ENCODE measurements around the gene DDA1.
"Not testable (repeated sequence)": the region's sequence is repeated elsewhere in the genome, so short reads cannot be mapped to it uniquely, and the experiment has no call there.

Gene DDA1

DNA sequence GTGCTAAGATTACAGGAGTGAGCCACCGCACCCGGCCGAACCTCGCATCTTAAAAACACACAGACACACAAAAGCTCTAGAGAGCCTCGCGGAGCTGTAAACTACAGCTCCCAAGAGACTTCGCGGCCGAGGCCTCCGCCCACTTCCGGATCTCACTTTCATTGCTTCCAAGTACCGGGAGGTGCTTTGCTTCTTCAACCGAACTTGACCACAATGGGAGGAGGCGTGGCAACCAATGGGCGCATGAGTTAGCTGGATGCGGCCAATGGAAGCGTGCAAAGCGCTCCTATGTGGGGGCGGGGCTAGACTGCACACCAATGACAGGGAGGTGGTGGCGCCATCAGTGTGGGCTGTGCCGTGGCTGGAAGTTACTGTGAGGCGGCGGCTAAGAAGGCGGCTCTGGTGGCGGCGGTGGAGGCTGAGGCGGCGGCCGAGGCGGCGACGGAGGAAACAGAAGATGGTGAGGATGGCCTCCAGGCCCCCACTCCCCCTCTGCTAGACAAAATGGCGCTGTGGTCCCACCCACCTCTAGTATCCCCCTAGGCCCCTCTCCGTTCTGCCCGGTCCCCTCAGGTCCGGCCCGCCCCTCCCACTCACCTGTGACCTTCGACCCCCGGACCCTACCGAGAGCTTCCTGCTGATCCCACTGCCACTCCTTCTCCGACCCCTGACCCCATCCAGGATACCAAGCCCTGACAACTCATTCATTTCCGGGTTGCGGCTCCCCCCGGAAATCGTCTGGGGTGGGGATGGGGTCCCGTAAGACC is at the start of gene DDA1:
TSS of gene DDA1 (plus strand) at position 366 of the 767 bp plus-strand sequence. CDS start at position 458, 92 bp downstream.
- peak; percentile 98 for DNase-seq

DNA sequence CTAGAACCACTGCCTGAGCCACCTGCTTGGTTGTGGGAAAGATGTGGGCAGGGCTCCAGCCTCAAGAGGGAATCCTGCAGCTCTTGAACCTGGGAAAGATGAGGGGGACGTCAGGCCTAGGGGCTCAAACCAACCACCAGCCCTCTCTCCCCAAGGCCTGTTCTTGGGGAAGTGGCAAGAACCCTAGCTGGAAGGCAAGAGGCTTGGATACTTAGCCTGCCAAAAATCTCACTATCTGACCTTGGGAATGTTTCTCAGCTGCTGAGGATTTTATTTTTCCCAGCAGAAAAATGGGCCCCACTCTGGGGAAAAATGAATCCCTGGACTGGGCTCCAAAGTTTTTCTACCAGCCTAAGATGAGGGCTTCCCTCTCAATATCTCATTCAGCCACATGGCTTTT is 49.4 kb upstream of the DDA1 start:
- no peak for DNase-seq

DNA sequence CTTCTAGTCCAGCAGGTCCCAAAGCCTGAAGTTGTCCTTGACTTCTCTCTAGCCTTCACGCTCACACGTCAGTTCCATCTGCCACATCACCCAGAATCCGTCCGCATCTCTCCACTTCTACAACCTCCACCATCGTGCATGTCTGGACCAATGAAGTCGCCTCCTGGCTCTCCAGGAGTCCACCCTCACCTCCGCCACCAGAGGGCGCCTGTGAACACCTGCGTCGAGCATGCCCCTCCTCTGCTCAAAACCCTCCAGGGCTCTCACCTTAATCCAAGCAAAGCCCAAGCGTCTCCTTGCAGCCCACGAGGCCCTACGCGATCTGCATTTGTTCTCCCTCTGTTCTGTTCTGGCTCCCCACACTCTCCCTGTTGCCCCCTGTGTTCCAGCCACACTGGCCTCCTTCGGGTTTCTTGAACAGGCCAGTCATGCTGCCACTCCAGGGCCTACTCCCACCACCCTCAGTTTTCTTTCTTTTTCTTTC is 48.5 kb upstream of the DDA1 start:
- DNase-seq, result peak; percentile 82

DNA sequence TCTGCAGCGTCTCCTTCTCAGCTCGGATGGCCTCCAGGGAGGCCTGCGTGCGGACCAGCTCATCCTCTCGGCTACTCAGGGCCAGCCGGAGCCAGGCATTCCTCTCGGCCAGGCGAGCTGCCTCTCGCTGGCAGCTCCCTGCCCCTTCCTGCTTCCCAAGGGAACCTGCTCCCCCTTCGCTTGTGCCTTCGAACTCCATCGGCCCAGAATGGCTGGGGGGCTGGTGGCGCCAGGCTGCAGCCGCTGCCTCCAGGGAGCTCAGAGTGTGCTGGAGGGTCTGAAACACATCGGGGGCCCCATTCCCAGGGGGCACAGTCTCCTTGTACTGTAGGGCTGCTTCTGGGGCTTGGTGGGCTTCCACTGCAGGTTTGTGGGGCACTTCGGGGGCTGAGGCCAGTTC is 46.8 kb upstream of the DDA1 start:
- DNase-seq, result no peak

DNA sequence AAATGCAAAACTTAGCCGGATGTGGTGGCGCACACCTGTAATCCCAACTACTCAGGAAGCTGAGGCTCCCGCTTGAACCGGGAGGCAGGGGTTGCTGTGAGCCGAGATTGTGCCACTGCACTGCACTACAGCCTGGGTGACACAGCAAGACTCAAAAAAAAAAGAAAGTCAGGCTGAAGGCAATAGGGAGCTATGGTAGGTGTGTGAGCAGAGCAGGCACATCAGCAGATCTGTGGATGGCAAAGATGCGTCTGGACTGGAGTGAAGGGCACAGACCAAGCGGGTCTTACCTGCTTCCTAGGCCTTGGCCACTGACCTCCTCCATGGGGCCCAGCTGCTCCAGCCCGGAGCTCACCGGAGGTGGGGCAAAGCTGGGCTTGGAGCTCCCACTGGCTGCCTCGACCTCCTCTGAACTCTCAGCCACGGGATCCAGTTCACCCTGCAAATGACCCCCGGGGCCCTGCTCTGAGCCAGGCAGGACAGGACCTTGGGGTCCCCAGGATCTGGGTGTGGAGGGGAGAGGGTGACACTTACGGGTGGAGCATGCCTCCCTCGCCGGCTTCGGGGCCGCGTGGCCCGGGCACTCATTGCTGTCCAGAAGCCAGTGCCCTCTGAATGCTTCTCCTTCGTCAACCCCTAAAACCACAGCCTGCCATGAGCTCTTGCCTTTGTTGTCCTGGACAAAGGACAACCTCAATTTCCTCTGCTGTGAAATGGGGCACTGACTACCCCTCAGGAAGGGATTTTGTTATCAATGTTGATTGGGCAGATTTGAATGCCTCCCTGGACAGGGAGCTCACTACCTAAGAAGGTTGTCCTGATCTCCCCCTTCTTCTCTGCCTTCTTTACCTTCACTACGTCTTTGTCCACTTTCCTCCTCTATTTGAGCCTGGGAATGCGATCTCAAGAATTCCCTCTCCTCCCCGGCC is 45.4 kb upstream of the DDA1 start:
- no peak for DNase-seq

DNA sequence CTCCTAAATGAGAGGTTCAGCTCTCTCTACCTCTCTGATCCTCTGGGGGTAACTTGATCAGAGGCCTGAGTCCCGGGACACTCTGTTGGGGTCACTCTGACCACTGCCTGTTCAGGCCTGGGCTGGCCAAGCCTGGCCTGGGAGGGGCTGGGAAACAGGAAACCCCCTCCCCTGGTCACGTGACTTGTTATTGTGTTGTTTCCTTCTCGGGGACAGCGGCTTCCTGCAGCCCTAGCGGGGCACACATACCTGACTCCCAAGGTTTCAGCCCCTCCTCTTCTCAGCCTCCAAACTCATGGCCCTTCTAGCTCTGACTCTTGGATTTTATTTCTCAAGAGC is 44.8 kb upstream of the DDA1 start, which contains the start of gene USHBP1:
TSS of gene USHBP1 (minus strand) at position 105 of the 339 bp plus-strand sequence. CDS start 446 bp downstream, outside the sequence.
- DNase-seq, result no peak

DNA sequence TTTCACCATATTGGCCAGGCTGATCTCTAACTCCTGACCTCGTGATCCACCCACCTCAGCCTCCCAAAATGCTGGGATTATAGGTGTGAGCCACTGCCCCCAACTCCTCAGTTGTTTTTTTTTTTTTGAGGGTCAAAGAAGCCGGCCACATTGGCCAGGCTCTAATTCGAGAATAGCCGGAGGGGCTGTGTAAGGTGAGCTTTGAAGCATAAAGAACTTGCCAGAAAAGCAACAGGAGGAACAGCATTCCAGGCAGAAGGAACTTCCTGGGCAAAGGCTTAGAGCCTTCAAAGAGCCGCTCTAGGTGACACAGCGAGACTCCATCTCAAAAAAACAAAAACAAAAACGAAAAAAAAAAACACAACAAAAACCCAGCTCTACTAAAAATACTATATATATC is 43.3 kb upstream of the DDA1 start:
- DNase-seq, result no peak

DNA sequence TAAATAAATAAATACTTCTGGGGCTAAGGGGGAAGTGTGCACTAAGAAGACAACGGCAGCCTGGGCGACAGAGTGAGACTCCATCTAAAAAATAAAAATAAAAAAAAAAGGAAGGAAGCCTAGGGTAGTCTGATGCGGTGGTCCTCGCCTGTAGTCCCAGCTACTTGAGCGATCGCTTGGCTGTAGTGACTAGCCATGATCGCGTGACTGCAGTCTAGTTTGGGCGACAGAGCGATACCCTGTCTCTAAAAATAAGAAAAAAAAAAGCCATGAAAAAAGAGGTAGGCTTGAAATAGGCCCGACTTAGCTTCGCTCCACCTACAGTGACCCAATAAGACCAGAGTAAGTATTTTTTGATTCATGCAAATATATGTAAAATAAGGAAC is 42.8 kb upstream of the DDA1 start:
- DNase-seq, result no peak

DNA sequence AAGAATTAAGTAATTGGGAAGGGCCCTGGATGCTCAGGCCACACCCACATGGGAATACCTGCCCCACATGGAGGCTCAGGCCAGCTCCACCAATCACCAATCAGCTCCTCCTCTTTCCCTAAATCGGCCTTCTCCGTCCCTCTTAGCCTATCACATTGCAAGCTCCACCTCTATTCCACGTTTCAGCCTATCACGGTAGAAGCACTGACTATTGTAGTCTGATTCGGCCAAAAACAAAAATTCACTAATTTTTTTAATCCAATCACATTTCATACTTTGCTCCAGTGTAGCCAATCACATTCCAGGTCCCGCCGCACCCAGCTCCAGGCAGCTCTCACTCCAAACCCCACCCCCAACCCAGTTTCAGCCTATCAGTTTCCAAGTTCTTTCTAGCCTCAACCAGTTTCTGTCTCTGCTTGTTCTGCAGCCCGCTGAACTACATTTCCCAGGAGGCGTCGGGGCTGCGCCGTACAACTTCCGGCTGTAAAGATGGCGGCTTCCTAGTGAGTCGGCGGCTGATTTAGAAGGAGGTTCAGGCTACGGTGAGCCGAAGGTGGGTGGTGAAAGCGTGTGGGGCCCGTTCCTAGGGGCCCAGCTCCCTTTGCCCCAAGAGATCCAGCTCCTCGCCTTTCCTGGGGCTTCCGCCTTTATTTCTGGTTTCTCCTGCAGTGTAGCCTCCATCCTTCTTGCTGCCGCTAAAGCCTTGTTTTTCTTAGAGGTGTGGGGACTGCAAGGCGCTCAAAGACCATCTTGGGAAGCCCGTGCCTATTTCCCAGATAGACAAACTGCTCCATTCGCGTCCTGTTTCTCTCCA is 42.2 kb upstream of the DDA1 start, which contains the start of gene BABAM1:
TSS of gene BABAM1 (plus strand) at position 469 of the 814 bp plus-strand sequence. CDS start 1,364 bp downstream, outside the sequence.
- peak; percentile 88 for DNase-seq

DNA sequence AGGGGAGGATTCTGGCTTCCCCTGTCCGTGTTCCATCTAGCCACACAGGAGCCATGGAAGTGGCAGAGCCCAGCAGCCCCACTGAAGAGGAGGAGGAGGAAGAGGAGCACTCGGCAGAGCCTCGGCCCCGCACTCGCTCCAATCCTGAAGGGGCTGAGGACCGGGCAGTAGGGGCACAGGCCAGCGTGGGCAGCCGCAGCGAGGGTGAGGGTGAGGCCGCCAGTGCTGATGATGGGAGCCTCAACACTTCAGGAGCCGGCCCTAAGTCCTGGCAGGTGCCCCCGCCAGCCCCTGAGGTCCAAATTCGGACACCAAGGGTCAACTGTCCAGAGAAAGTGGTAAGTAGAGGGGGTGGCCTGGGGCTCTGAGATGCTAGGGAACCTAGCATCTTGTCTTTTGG is 40.6 kb upstream of the DDA1 start:
- no peak for DNase-seq

DNA sequence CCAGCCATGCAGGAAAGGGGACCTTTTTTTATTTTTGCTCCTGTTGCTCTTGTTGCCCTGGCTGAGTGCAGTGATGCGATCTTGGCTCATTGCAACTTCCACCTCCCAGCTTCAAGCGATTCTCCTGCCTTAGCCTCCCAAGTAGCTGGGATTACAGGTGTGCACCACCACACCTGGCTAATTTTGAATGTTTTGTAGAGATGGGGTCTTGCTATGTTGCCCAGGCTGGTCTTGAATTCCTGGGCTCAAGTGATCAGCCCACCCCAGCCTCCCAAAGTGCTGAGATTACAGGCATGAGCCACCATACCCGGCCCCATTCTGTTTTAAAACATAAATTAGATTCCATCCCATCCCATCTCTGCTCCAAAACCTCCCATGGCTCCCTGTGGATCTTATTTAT is 34.5 kb upstream of the DDA1 start:
- DNase-seq, result not testable (repeated sequence)

DNA sequence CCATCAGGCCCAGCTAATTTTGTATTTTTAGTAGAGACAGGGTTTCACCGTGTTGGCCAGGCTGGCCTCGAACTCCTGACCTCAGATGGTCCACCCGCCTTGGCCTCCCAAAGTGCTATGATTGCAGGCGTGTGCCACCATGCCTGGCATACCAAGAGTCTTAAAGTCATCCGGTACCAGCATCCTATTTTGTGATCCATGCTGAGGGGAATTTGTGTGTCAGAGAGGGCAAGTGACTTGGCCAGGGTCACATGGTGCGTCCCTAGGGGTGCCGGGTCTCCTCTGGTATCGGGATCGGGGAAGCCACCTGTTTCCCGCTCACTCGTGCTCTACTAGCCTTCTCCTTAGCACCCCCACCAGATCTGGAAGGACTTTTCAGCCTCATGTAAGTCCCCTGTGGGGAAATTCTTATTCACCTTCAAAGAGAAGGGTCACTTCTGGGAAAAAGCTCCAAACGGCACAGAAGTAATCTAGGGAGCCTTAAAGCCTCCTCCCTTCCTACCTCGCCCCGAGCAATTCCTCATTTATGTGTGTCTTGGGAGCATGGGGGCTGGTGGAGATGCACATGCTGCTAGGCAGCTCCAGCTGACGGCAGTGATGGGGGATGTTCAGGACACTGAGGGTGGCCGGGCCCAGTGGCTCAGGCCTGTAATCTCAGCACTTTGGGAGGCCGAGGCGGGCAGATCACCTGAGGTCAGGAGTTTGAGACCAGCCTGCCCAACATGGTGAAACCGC is 33.8 kb upstream of the DDA1 start:
- DNase-seq, result no peak

DNA sequence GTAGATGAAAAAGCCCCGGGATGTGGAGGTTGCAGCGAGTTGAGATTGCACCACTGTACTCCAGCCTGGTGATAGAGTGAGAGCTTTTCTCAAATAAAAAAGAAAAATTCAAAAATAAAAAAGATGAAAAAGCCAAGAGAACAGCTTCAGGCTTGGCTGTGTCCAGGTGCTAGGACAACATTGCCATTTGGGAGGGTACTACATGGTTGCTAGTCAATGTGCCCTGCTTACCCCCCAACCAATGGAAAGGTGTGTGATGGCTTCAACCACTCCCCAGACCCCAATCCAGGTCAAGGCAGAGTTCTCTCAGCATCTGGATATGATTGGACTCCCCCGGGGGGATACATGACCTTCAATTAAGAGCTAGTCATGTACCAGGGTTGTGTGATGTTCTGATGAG is 29.9 kb upstream of the DDA1 start:
- no peak for DNase-seq

DNA sequence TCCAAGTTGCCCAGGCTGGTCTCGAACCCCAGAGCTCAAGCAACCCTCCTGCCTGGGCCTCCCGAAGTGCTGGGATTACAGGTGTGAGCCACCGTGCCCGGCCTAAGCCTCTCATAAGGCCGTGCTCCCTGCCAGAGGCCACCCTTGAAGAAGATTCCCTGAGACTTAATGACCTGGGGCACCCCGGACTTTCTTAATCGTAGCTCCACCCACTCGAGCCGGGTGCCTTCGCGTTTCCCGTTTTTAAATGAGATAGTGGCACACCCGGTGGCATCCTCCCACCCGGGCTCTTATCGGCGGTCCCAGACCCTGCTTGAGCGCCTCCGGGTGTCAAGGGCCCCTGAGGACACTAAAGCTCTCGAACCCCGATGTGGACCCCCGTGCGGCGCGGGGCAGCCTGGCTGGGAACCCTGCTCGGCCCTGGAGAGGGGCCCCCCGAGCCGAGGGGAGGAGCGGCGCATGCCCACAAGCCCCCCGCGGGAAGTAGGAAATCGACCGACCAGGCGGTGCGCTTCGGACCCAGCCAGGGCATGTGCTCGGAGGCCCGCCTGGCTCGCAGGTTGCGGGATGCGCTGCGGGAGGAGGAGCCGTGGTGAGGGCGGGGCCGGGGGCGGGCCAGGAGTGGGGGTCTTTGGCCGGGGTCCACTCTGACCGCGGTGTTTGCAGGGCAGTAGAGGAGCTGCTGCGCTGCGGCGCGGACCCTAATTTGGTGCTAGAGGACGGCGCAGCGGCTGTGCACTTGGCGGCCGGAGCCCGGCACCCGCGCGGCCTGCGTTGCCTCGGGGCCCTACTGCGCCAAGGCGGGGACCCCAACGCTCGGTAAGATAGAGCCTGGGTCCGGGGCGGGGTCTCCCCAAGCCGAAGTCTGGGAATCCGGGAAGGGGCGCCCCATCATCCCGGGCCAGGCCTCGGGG is 27.7 kb upstream of the DDA1 start, which contains the start of gene ANKLE1:
TSS of gene ANKLE1 (plus strand) at position 511 of the 914 bp plus-strand sequence. CDS start at position 531, 20 bp downstream.
- no peak for DNase-seq

DNA sequence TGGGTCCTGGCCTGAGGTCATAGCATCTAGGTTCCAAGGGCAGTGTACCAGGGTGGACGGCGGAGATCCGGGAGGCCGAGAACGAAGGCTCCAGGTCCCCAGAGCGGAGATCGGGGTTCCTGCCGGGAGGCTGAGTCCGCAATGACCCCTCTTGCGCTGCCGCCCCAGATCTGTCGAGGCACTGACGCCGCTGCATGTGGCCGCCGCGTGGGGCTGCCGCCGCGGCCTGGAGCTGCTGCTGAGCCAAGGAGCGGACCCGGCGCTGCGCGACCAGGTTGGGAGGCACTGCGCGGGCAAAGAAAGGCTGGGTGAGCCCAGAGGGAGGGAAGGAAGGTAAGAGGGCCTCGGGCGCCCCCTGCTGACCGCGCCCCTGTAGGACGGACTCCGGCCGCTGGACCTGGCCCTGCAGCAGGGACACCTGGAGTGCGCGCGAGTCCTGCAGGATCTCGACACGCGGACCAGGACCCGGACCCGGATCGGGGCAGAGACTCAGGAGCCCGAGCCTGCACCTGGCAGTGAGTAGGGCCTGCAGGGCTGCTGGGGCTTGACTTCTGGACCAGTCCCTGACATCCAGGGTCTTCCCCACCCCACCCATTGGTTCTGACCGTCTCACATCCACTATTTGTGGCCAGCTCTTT is 26.8 kb upstream of the DDA1 start:
- peak; percentile 86 for DNase-seq

DNA sequence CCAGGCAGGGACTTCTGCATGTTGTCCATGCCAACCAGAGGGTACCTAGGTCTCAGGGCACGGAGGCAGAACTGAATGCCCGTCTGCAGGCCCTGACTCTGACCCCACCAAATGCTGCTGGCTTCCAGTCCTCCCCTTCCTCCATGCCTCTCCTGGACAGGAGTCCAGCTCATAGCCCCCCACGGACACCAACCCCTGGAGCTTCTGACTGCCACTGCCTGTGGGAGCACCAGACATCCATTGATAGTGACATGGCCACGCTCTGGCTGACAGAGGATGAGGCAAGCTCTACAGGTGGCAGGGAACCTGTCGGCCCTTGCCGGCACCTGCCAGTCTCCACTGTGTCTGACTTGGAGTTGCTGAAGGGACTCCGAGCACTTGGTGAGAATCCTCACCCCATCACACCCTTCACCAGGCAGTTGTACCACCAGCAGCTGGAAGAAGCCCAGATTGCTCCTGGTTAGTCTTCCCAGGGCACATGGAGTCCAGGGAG is 25.8 kb upstream of the DDA1 start:
- DNase-seq, result no peak

DNA sequence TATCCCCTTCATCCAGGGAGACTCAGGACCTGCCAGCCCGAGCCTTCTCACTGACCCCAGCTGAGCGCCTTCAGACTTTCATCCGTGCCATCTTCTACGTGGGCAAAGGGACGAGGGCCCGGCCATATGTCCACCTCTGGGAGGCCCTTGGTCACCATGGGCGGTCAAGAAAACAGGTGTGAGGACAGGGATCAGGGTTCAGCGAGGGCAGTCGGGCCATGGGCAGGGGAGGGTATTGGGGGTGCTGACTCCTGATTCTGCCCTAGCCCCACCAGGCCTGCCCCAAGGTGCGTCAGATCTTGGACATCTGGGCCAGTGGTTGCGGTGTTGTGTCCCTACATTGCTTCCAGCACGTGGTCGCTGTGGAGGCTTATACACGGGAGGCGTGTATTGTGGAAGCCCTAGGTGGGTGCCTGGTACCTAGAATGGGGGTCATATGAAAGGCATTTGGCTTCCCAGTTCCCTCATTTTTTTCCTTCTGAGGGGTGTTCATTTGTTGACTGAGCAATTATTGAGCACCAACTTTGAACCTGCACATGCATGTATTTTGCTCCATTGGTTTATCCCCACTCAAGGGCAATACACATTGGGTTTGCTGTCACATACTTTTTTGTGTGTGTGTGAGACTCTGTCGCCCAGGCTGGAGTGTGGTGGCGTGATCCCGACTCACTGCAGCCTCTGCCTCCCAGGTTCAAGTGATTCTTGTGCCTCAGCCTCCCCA is 23.8 kb upstream of the DDA1 start:
- no peak for DNase-seq

DNA sequence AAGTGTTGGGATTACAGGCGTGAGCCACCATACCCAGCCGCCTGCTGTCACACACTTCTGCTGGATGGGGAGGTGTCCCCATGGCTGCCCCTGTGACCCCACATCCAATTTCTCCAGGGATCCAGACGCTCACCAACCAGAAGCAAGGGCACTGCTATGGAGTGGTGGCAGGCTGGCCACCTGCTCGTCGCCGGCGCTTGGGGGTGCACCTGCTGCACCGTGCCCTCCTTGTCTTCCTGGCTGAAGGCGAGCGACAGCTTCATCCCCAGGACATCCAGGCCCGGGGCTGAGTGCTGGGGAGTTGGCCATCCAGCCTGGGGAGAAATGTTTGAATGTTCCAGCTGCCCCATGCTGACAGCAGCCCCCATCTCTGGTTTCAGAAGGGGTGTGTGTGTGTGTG is 23.1 kb upstream of the DDA1 start:
- DNase-seq, result no peak

DNA sequence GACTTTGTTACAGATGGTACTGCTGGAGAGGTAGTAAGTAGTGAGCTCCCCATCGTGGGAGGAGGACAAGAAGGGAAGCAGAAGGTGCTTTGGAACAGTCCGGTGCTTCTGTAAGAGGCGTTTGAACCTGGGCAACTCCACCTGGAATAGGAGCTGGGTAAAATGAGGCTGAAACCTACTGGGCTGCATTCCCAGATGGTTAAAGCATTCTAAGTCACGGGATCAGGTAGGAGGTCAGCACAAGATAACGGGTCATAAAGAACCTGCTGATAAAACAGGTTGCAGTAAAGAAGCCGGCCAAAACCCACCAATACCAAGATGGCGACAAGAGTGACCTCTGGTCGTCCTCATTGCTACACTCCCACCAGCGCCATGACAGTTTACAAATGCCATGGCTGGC is 22.6 kb upstream of the DDA1 start:
- DNase-seq, result no peak
